DND-41 (cell line): ENCODE results near the gene MCRIP2.

Experiments
- ATAC-seq: fragments of 200-7000 bp; cut with Tn5 transposase; 3 replicates; pipeline ENCODE4 v1.9.1; 2021; ENCODE audit warnings: low read depth; ENCODE audit not compliant: insufficient read depth
- DNase-seq: peaks from one replicate; pipeline ENCODE4 v3.0.0-alpha.2; 2020
- H2AFZ ChIP-seq: 2 replicates; pipeline ENCODE4 v1.6.0; 2012; ENCODE audit warnings: low read depth, low read length
- H3K27ac ChIP-seq: 2 replicates; pipeline ENCODE4 v1.5.1; 2012; ENCODE audit warnings: low read length, inconsistent platforms
- H3K27me3 ChIP-seq: fragments of 200-600 bp; sonication (generic); 2 replicates; pipeline ENCODE4 v1.6.0; 2012; ENCODE audit warnings: low read length, mild to moderate bottlenecking, inconsistent platforms; ENCODE audit not compliant: insufficient read depth, poor library complexity
- H3K36me3 ChIP-seq: 2 replicates; pipeline ENCODE4 v1.5.1; 2012; ENCODE audit warnings: low read length, inconsistent platforms; ENCODE audit not compliant: insufficient read depth
- H3K4me1 ChIP-seq: 2 replicates; pipeline ENCODE4 v1.5.1; 2012; ENCODE audit warnings: mild to moderate bottlenecking, low read length; ENCODE audit not compliant: insufficient read depth
- H3K4me2 ChIP-seq: 2 replicates; pipeline ENCODE4 v1.6.0; 2012; ENCODE audit warnings: mild to moderate bottlenecking, moderate library complexity, low read length, inconsistent platforms; ENCODE audit not compliant: insufficient read depth
- H3K4me3 ChIP-seq, 2 experiments: fragments of 200-600 bp in 1 of 2; shearing (Covaris generic) in 1 of 2; 2 replicates each; pipeline ENCODE4 v1.5.1; 2012 to 2016; ENCODE audit warnings: inconsistent platforms in 2 of 2, low read length in 2 of 2, mild to moderate bottlenecking in 2 of 2, low read depth in 1 of 2, moderate library complexity in 1 of 2
- H3K79me2 ChIP-seq: 2 replicates; pipeline ENCODE4 v1.6.0; 2012; ENCODE audit warnings: low read length, inconsistent platforms; ENCODE audit not compliant: insufficient read depth
- H3K9ac ChIP-seq: 2 replicates; pipeline ENCODE4 v1.6.0; 2012; ENCODE audit warnings: low read depth, mild to moderate bottlenecking, inconsistent platforms, low read length, moderate library complexity
- H3K9me3 ChIP-seq: 2 replicates; pipeline ENCODE4 v1.5.1; 2012; ENCODE audit warnings: low read length, moderate library complexity, mild to moderate bottlenecking, inconsistent platforms; ENCODE audit not compliant: insufficient read depth, severe bottlenecking
- H4K20me1 ChIP-seq: 2 replicates; pipeline ENCODE4 v1.6.0; 2012; ENCODE audit warnings: low read length; ENCODE audit not compliant: insufficient read depth
- EZH2 ChIP-seq: IDR thresholded peaks from 3 replicates; pipeline ENCODE4 v1.6.1; 2012; ENCODE audit warnings: borderline replicate concordance, low read depth, mild to moderate bottlenecking, moderate library complexity, low read length, inconsistent platforms; ENCODE audit not compliant: severe bottlenecking
- TF ChIP-seq, protein P1 (sequence below): IDR thresholded peaks from 2 replicates; pipeline ENCODE4 v1.5.1; 2012; ENCODE audit warnings: borderline replicate concordance, low read length, moderate library complexity, mild to moderate bottlenecking; ENCODE audit not compliant: poor library complexity, severe bottlenecking; ENCODE audit errors: extremely low read depth

The MCRIP2 gene

DNA sequence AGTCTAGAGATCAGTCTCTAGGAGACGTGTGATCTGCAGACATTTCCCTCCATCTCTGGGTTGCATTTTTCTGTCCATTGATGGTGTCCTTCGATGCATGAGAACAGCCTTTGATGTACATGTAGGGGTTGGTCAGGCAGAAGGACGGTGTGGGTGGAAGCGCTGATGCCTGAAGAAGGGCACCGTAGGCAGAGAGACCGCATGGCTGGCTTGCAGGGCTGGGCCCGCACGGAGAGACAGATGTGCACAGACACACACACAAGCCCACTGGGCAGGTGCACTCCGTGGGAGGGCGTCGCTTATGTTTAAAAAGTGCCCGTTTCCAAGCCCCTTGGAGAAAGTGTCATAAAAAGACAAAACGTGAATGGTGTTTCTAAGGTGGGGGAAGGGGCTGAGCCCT is 26.5 kb upstream of the MCRIP2 start:
- H2AFZ ChIP-seq = no peak overlapping the region
- TF ChIP-seq, protein P1, sequence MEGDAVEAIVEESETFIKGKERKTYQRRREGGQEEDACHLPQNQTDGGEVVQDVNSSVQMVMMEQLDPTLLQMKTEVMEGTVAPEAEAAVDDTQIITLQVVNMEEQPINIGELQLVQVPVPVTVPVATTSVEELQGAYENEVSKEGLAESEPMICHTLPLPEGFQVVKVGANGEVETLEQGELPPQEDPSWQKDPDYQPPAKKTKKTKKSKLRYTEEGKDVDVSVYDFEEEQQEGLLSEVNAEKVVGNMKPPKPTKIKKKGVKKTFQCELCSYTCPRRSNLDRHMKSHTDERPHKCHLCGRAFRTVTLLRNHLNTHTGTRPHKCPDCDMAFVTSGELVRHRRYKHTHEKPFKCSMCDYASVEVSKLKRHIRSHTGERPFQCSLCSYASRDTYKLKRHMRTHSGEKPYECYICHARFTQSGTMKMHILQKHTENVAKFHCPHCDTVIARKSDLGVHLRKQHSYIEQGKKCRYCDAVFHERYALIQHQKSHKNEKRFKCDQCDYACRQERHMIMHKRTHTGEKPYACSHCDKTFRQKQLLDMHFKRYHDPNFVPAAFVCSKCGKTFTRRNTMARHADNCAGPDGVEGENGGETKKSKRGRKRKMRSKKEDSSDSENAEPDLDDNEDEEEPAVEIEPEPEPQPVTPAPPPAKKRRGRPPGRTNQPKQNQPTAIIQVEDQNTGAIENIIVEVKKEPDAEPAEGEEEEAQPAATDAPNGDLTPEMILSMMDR = no peak
- no peak for TF ChIP-seq EZH2
- no peak for DNase-seq
- H4K20me1 ChIP-seq = peaks cover 30% of the 10 kb centered on the region
- H3K27me3 ChIP-seq = no peaks in the 10 kb centered on the region
- H3K9me3 ChIP-seq = no peaks in the 10 kb centered on the region
- no peak overlapping the region for H3K4me3 ChIP-seq
- H3K4me2 ChIP-seq = no peak overlapping the region
- peaks cover 23% of the 10 kb centered on the region for H3K79me2 ChIP-seq
- no peak for ATAC-seq
- H3K9ac ChIP-seq = no peak overlapping the region
- no peaks in the 10 kb centered on the region; the same call in 1 of the 2 replicates for H3K36me3 ChIP-seq
- H3K27ac ChIP-seq = no peak overlapping the region
- H3K4me1 ChIP-seq = no peaks in the 10 kb centered on the region

DNA sequence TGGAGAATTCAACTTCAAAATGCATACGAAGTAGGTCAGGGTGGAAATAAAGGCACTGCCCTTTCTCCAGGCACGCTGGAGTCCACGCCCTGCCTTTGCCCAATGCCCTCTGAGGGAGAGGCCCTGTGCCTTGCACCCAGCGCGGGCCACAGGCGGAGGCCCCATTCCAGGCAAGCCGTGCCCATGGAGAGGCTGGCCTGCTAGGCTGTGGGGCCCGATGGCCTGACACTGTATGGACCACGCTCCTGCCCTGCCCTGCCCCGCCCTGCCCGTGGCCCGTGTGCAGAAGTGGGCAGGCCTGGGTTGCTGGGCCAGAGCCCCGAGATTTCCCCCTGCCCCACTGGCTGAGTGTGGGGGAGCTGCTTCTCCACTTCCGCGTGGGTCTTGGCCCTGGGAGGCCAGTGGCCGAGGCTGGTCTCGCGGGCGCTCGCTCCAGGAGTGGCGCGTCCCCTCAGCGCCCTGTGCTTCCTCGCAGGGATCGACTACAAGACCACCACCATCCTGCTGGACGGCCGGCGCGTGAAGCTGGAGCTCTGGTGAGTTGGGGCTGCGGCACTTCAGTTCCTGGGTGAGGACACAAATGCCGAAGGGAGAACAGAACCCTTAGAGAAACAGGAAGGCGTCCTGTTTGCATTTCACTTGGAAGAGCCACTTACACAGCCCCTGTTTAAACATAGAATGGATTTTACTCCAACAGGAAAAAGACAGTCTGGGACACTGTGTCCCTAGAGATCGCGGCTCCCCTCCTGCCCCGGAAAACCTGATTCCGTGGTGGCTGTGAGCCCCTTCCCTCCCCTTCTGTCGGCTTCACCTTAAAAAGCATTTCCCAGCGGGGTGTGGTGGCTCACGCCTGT is 24.7 kb upstream of the MCRIP2 start:
- TF ChIP-seq, protein P1 = no peak
- TF ChIP-seq EZH2 = no peak
- peaks cover 27% of the 10 kb centered on the region for H4K20me1 ChIP-seq
- no peak overlapping the region for H3K4me2 ChIP-seq
- no peak overlapping the region for H3K9ac ChIP-seq
- H3K27me3 ChIP-seq = no peaks in the 10 kb centered on the region
- no peak overlapping the region for H3K27ac ChIP-seq
- H2AFZ ChIP-seq = no peak overlapping the region
- peaks cover 20% of the 10 kb centered on the region for H3K79me2 ChIP-seq
- no peaks in the 10 kb centered on the region for H3K36me3 ChIP-seq
- H3K4me3 ChIP-seq = no peak overlapping the region
- no peaks in the 10 kb centered on the region for H3K9me3 ChIP-seq
- ATAC-seq (no peak), DNase-seq (no peak)
- no peaks in the 10 kb centered on the region for H3K4me1 ChIP-seq

DNA sequence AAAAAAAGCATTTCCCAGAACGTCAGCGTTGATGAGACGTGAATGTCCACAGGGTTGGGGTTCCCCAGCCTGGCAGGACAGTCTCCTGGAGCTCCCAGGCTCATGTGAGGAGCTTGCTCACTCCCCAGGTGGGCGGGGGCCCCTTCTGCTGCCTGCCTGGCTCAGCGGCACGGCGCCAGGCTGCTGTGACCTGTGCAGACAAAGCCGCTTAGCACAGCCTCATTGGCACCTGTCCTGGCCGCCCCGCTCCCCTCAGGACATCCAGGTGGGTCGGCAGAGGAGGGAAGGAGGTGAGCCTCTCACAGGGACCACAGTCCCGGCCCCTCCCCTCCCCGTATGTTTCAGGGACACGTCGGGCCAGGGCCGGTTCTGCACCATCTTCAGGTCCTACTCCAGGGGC is 23.8 kb upstream of the MCRIP2 start:
- no peak overlapping the region for H3K27ac ChIP-seq
- DNase-seq = no peak
- TF ChIP-seq, protein P1 = no peak
- no peak for TF ChIP-seq EZH2
- H2AFZ ChIP-seq = no peak overlapping the region
- H3K9me3 ChIP-seq = no peaks in the 10 kb centered on the region
- no peak overlapping the region for H3K9ac ChIP-seq
- no peaks in the 10 kb centered on the region for H3K36me3 ChIP-seq
- peaks cover 20% of the 10 kb centered on the region for H3K79me2 ChIP-seq
- H3K4me3 ChIP-seq = no peak overlapping the region
- peaks cover 30% of the 10 kb centered on the region for H4K20me1 ChIP-seq
- no peak overlapping the region for H3K4me2 ChIP-seq
- H3K4me1 ChIP-seq = no peaks in the 10 kb centered on the region
- H3K27me3 ChIP-seq = no peaks in the 10 kb centered on the region
- no peak for ATAC-seq
